Measurements from ENCODE around the gene MRPS17.

The MRPS17 gene

GRCh38 chr7:55953707-55954475 lies 2.2 kb downstream of the MRPS17 start:
- Histone ChIP-seq H3K9me3 (ENCODE audit: severe bottlenecking) (no peaks in the 10 kb centered on the region), H3K4me3 (ENCODE audit: severe bottlenecking) (no peak overlapping the region), H3K27ac (ENCODE audit: poor library complexity, severe bottlenecking) (no peak overlapping the region), H3K4me1 (ENCODE audit: insufficient read depth, poor library complexity, severe bottlenecking) (peaks cover 4% of the 10 kb centered on the region), H3K27me3 (ENCODE audit: insufficient read depth, poor library complexity, severe bottlenecking) (no peaks in the 10 kb centered on the region), H3K36me3 (ENCODE audit: low read depth) (peaks cover 32% of the 10 kb centered on the region)
- no peak for TF ChIP-seq CTCF (IDR thresholded peaks at IDR 0.05; ENCODE audit: poor library complexity, severe bottlenecking)
- DNase-seq (ENCODE audit: low spot score) (no peak), ATAC-seq (ENCODE audit: low read depth) (no peak)

GRCh38 chr7:55957190-55957589 lies 5.5 kb downstream of the MRPS17 start:
- Histone ChIP-seq H3K9me3 (ENCODE audit: severe bottlenecking) (no peaks in the 10 kb centered on the region), H3K27me3 (ENCODE audit: insufficient read depth, poor library complexity, severe bottlenecking) (no peaks in the 10 kb centered on the region), H3K27ac (ENCODE audit: poor library complexity, severe bottlenecking) (no peak overlapping the region), H3K36me3 (ENCODE audit: low read depth) (peaks cover 32% of the 10 kb centered on the region), H3K4me1 (ENCODE audit: insufficient read depth, poor library complexity, severe bottlenecking) (peaks cover 8% of the 10 kb centered on the region), H3K4me3 (ENCODE audit: severe bottlenecking) (no peak overlapping the region)
- no peak for TF ChIP-seq CTCF (IDR thresholded peaks at IDR 0.05; ENCODE audit: poor library complexity, severe bottlenecking)
- ATAC-seq (ENCODE audit: low read depth), result 0 out of 3 replicates have a peak, but pooled peaks have one; percentile 17
- no peak for DNase-seq (ENCODE audit: low spot score)

- Histone ChIP-seq H3K27me3 (ENCODE audit: insufficient read depth, poor library complexity, severe bottlenecking) (no peaks in the 10 kb centered on the region), H3K27ac (ENCODE audit: poor library complexity, severe bottlenecking) (peak overlapping the region; percentile 35), H3K4me3 (ENCODE audit: severe bottlenecking) (no peak overlapping the region), H3K9me3 (ENCODE audit: severe bottlenecking) (no peaks in the 10 kb centered on the region), H3K4me1 (ENCODE audit: insufficient read depth, poor library complexity, severe bottlenecking) (peaks cover 27% of the 10 kb centered on the region), H3K36me3 (ENCODE audit: low read depth) (peaks cover 6% of the 10 kb centered on the region)
- TF ChIP-seq CTCF (IDR thresholded peaks at IDR 0.05; ENCODE audit: poor library complexity, severe bottlenecking), result no peak
- ATAC-seq (ENCODE audit: low read depth), result peak; percentile 55
- no peak for DNase-seq (ENCODE audit: low spot score)
These were observed 10.3 kb downstream of the MRPS17 start for GRCh38 chr7:55962014-55962413.

GRCh38 chr7:55963584-55964168 lies 12.0 kb downstream of the MRPS17 start:
- Histone ChIP-seq H3K4me3 (ENCODE audit: severe bottlenecking) (peak overlapping the region; percentile 66), H3K36me3 (ENCODE audit: low read depth) (peaks cover 13% of the 10 kb centered on the region), H3K4me1 (ENCODE audit: insufficient read depth, poor library complexity, severe bottlenecking) (peaks cover 27% of the 10 kb centered on the region), H3K9me3 (ENCODE audit: severe bottlenecking) (no peaks in the 10 kb centered on the region), H3K27ac (ENCODE audit: poor library complexity, severe bottlenecking) (peak overlapping the region; percentile 89), H3K27me3 (ENCODE audit: insufficient read depth, poor library complexity, severe bottlenecking) (no peaks in the 10 kb centered on the region)
- ATAC-seq (ENCODE audit: low read depth), result no peak
- DNase-seq (ENCODE audit: low spot score), result no peak
- TF ChIP-seq CTCF (IDR thresholded peaks at IDR 0.05; ENCODE audit: poor library complexity, severe bottlenecking), result no peak

Data from RWPE2 (cell line).